HL-60/S4 treated with phorbol 12-myristate 13-acetate at 8.2 ng/mL for 4 days and 3 days (cell line): ENCODE data around the gene CCDC33.

Experiments
- in situ Hi-C: fragments of 300-500 bp; cut with MboI; formaldehyde crosslinking; loops from 2 replicates; pipeline ENCODE4 v1.15.0; 2022; ENCODE audit warnings: low sequenced_read_pairs

The CCDC33 gene

GRCh38 chr15:74235962-74236361, at the start of gene CCDC33:
CCDC33 (plus strand) TSS chr15:74236326; CDS start chr15:74236720, 394 bp downstream.
- in situ Hi-C loops, result no loop called here

GRCh38 chr15:74188216-74188615, 47.9 kb upstream of the CCDC33 start:
- in situ Hi-C loops, result no loop called here

- in situ Hi-C loops, result no loop called here
Measured at GRCh38 chr15:74191798-74192197, 44.3 kb upstream of the CCDC33 start.

GRCh38 chr15:74192751-74193150, 43.4 kb upstream of the CCDC33 start:
- in situ Hi-C loops, result no loop called here

GRCh38 chr15:74193299-74193718, 42.8 kb upstream of the CCDC33 start:
- in situ Hi-C loops, result no loop called here

- in situ Hi-C loops, result no loop called here
Measured at GRCh38 chr15:74193905-74194304, 42.2 kb upstream of the CCDC33 start.

- in situ Hi-C loops, result no loop called here
Measured at GRCh38 chr15:74194572-74195559, 41.3 kb upstream of the CCDC33 start.

- in situ Hi-C loops, result no loop called here
Measured at GRCh38 chr15:74196175-74196574, 40.0 kb upstream of the CCDC33 start.

GRCh38 chr15:74197176-74197965, 38.8 kb upstream of the CCDC33 start:
- in situ Hi-C loops, result no loop called here

- in situ Hi-C loops, result no loop called here
Measured at GRCh38 chr15:74199297-74199652, 36.9 kb upstream of the CCDC33 start.

GRCh38 chr15:74200412-74200815, 35.7 kb upstream of the CCDC33 start:
- in situ Hi-C loops, result no loop called here

GRCh38 chr15:74200871-74201419, 35.2 kb upstream of the CCDC33 start:
- in situ Hi-C loops, result no loop called here

GRCh38 chr15:74201710-74202420, 34.3 kb upstream of the CCDC33 start:
- in situ Hi-C loops, result no loop called here

- in situ Hi-C loops, result no loop called here
Measured at GRCh38 chr15:74202452-74203401, 33.4 kb upstream of the CCDC33 start, which contains the start of gene STRA6. STRA6 (minus strand) TSS chr15:74202787; CDS start chr15:74202267, 520 bp downstream.

- in situ Hi-C loops, result no loop called here
Measured at GRCh38 chr15:74203914-74204431, 32.2 kb upstream of the CCDC33 start.

GRCh38 chr15:74205582-74205947, 30.6 kb upstream of the CCDC33 start:
- in situ Hi-C loops, result no loop called here

- in situ Hi-C loops, result no loop called here
Measured at GRCh38 chr15:74206801-74207281, 29.3 kb upstream of the CCDC33 start.

GRCh38 chr15:74207652-74208440, 28.3 kb upstream of the CCDC33 start:
- in situ Hi-C loops, result no loop called here
